K562 (cell line): Measurements from ENCODE around the gene PGBD4. TPM values are rescaled to one million over a fixed set of nuclear protein-coding genes. Genes with fewer than 3 reads are reported as not detected.

Source experiments
- BRCA1 ChIP-seq, 2 experiments: fragments of 450-650 bp in 1 of 2; sonication (generic) in 1 of 2; formaldehyde crosslinking in 1 of 2; IDR thresholded peaks; 2 replicates each; pipeline versions ENCODE4 v1.5.0 to v1.6.1; 2017 to 2020; ENCODE audit warnings: mild to moderate bottlenecking in 1 of 2, missing genetic modification reagents in 1 of 2
- ELF1 ChIP-seq: fragments of 200-800 bp; sonication (Bioruptor generic); IDR thresholded peaks from 2 replicates; pipeline ENCODE4 v1.6.1; 2016; ENCODE audit warnings: missing genetic modification characterization, missing compliant biosample characterization
- ETS1 ChIP-seq: conservative IDR thresholded peaks from 2 replicates; pipeline ENCODE4 v1.6.1; 2011; ENCODE audit warnings: low read depth, mild to moderate bottlenecking, low read length; ENCODE audit not compliant: control insufficient read depth
- HNRNPL ChIP-seq: fragments of 200-400 bp; formaldehyde crosslinking; IDR thresholded peaks from 2 replicates; pipeline ENCODE4 v1.6.1; 2017; ENCODE audit warnings: low read depth, mild to moderate bottlenecking, low read length
- HNRNPLL ChIP-seq: fragments of 200-400 bp; formaldehyde crosslinking; IDR thresholded peaks from 2 replicates; pipeline ENCODE4 v1.6.1; 2017; ENCODE audit warnings: low read length, low read depth, mild to moderate bottlenecking; ENCODE audit not compliant: poor library complexity, severe bottlenecking
- KDM1A ChIP-seq, 2 experiments: fragments of 450-650 bp; IDR thresholded peaks; 2 replicates each; pipeline ENCODE4 v1.6.1; 2016; ENCODE audit warnings: mild to moderate bottlenecking in 2 of 2
- KDM4B ChIP-seq, 2 experiments: fragments of 450-650 bp in 1 of 2; sonication (generic) in 1 of 2; IDR thresholded peaks; 2 replicates each; pipeline ENCODE4 v1.6.1; 2016 to 2017; ENCODE audit warnings: borderline replicate concordance in 2 of 2, antibody characterized with exemption in 1 of 2, low read depth in 1 of 2, mild to moderate bottlenecking in 1 of 2
- MCM5 ChIP-seq: fragments of 450-650 bp; IDR thresholded peaks from 2 replicates; pipeline ENCODE4 v1.6.1; 2016; ENCODE audit warnings: low read depth
- NFE2 ChIP-seq: IDR thresholded peaks from 2 replicates; pipeline ENCODE4 v1.6.1; 2014; ENCODE audit warnings: antibody characterized with exemption, low read depth
- POLR2AphosphoS5 ChIP-seq: IDR thresholded peaks from 2 replicates; pipeline ENCODE4 v1.6.1; 2011; ENCODE audit warnings: mild to moderate bottlenecking, low read depth, low read length, moderate library complexity; ENCODE audit not compliant: control insufficient read depth, insufficient read depth
- POU5F1 ChIP-seq: fragments of 150-350 bp; IDR thresholded peaks from 2 replicates; pipeline ENCODE4 v1.6.1; 2014; ENCODE audit warnings: borderline replicate concordance, low read length, low read depth, mild to moderate bottlenecking; ENCODE audit not compliant: partially characterized antibody
- PRDM10 ChIP-seq: fragments of 450-650 bp; IDR thresholded peaks from 2 replicates; pipeline ENCODE4 v1.6.1; 2018; ENCODE audit not compliant: partially characterized antibody
- SAFB ChIP-seq: fragments of 200-400 bp; formaldehyde crosslinking; IDR thresholded peaks from 2 replicates; pipeline ENCODE4 v1.6.1; 2017; ENCODE audit warnings: low read depth, low read length, borderline replicate concordance
- TFAP4 ChIP-seq: sonication (generic); formaldehyde crosslinking; IDR thresholded peaks from 2 replicates; pipeline ENCODE4 v1.8.0; 2022; ENCODE audit warnings: missing genetic modification reagents, mild to moderate bottlenecking, moderate library complexity, borderline replicate concordance
- TFE3 ChIP-seq: fragments of 450-650 bp; formaldehyde crosslinking; IDR thresholded peaks from 2 replicates; pipeline ENCODE4 v1.4.0; 2020; ENCODE audit warnings: mild to moderate bottlenecking, mixed read lengths
- U2AF1 ChIP-seq: fragments of 200-400 bp; formaldehyde crosslinking; optimal IDR thresholded peaks from 2 replicates; pipeline ENCODE3; 2017; ENCODE audit warnings: mild to moderate bottlenecking, low read depth, low read length, moderate library complexity
- ZNF134 ChIP-seq: fragments of 250-450 bp; sonication (Bioruptor Pico); conservative IDR thresholded peaks from 2 replicates; pipeline ENCODE4 v1.4.0; 2020
- ZNF224 ChIP-seq: sonication (generic); formaldehyde crosslinking; IDR thresholded peaks from 2 replicates; pipeline ENCODE4 v1.8.0; 2022; ENCODE audit warnings: mild to moderate bottlenecking, missing genetic modification reagents
- ZNF354B ChIP-seq: fragments of 250-450 bp; sonication (Bioruptor Pico); IDR thresholded peaks from 2 replicates; pipeline ENCODE4 v1.4.0; 2020
- polyA plus RNA-seq, 8 experiments: library from polyadenylated mRNA; depleted of rRNA in 4 of 8; stranded (reverse) in 5 of 8; unstranded in 3 of 8; fragments of >200 nt; fragmentation: Nextera tagmentation in 2 of 8; fragmentation: Illumina TruSeq in 1 of 8; extraction: Ambion mirVana in 2 of 8; extraction: Trizol in 1 of 8; gene quantifications; 2 replicates each; pipeline versions ENCODE4 v1.2.1 to v1.2.3, GENCODE V29; 2011 to 2014; ENCODE audit warnings: inconsistent platforms in 1 of 8, missing spikeins in 1 of 8
- total RNA-seq, 7 experiments: library from RNA; depleted of rRNA in 6 of 7; stranded (reverse); fragments of >200 nt in 6 of 7; fragmentation: Illumina TruSeq in 2 of 7; extraction: Trizol in 2 of 7; gene quantifications; 2 replicates each; pipeline versions ENCODE4 v1.2.1 to v1.2.3, GENCODE V29; 2011 to 2021; ENCODE audit warnings: low replicate concordance in 1 of 7

The PGBD4 gene
- total and polyA plus RNA-seq, 9 of the 15 experiments (the other 6 are each of a cell fraction or from before 2014, with no cell fraction given) = 2.1 to 4.9 (median 2.7) TPM

GRCh38 chr15:34101366-34102174, at the start of gene PGBD4, which contains the start of gene EMC7 (continued):
- TF ChIP-seq HNRNPLL (peak; percentile 76), SAFB (no peak), POU5F1 (peak; percentile 80), KDM4B (IDR thresholded peaks at IDR 0.05; ENCODE audit: borderline replicate concordance in 2 of 2, low read depth in 1 of 2) (no peak), ETS1 (peak; percentile 88; the same call in 1 of the 2 replicates), ELF1 (tag) (peak; percentile 100), TFE3 (CRISPR knock-in tag) (no peak), U2AF1 (no peak), HNRNPL (no peak), PRDM10 (peak; percentile 49), NFE2 (no peak), MCM5 (no peak), ZNF134 (CRISPR knock-in tag) (no peak), ZNF354B (CRISPR knock-in tag) (no peak), POLR2AphosphoS5 (peak; percentile 75), BRCA1 (IDR thresholded peaks at IDR 0.05) (no peak), BRCA1 (CRISPR knock-in tag; IDR thresholded peaks at IDR 0.05) (no peak), KDM1A (IDR thresholded peaks at IDR 0.05) (no peak), ZNF224 (no peak), TFAP4 (CRISPR knock-in tag) (peak; percentile 89)
